GM12864 (cell line): ENCODE measurements around the gene SPEG.

Experiments
- DNase-seq: peaks from one replicate; pipeline ENCODE4 v3.0.0-alpha.2; 2011; ENCODE audit warnings: low read depth
- H3K4me3 ChIP-seq: 2 replicates; pipeline ENCODE4 v1.5.1; 2011; ENCODE audit warnings: mild to moderate bottlenecking, low read depth, low read length, control low read depth
- CTCF ChIP-seq: IDR thresholded peaks from 2 replicates; pipeline ENCODE4 v1.5.1; 2011; ENCODE audit warnings: low read depth, mild to moderate bottlenecking, moderate library complexity, low read length, control low read depth, inconsistent platforms; ENCODE audit errors: missing control alignments

Gene SPEG

GRCh38 chr2:219512524-219513216 is 78.0 kb downstream of the SPEG start:
- no peak for DNase-seq
- no peak for TF ChIP-seq CTCF
- H3K4me3 ChIP-seq, result no peak overlapping the region

DNA sequence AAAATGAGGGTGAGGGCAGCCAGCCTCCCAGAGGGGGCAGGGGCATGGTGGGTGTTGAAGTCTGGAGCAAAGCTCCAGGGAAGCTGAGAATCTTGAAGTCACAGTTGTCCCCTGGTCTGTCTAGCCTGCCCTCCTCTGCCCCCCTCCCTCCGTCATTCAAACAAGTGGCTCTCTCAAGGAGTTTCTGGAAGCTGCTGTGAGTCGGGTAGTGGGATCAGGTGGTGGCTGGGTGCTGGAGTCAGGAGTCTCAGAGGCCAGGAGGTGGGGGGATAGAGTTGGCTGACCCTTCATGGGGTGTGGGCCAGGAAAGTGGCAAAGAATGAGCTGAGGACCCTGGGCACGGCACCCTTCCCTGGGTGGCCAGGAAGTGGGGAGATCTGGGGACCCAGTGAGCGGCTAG is 79.1 kb downstream of the SPEG start:
- TF ChIP-seq CTCF, result no peak

GRCh38 chr2:219514196-219514761 is 79.6 kb downstream of the SPEG start, which contains the start of gene ASIC4:
Gene ASIC4 (plus strand): TSS chr2:219514482. CDS start chr2:219514725, 243 bp downstream.
- DNase-seq, result no peak
- no peak for TF ChIP-seq CTCF
- no peak within 1 kb of the TSS for H3K4me3 ChIP-seq

More for the DNA sequence above, 79.1 kb downstream of the SPEG start:
- DNase-seq, result no peak
- H3K4me3 ChIP-seq, result no peak overlapping the region

GRCh38 chr2:219514836-219515235 is 80.2 kb downstream of the SPEG start:
- no peak overlapping the region for H3K4me3 ChIP-seq
- DNase-seq, result no peak
- TF ChIP-seq CTCF, result no peak

DNA sequence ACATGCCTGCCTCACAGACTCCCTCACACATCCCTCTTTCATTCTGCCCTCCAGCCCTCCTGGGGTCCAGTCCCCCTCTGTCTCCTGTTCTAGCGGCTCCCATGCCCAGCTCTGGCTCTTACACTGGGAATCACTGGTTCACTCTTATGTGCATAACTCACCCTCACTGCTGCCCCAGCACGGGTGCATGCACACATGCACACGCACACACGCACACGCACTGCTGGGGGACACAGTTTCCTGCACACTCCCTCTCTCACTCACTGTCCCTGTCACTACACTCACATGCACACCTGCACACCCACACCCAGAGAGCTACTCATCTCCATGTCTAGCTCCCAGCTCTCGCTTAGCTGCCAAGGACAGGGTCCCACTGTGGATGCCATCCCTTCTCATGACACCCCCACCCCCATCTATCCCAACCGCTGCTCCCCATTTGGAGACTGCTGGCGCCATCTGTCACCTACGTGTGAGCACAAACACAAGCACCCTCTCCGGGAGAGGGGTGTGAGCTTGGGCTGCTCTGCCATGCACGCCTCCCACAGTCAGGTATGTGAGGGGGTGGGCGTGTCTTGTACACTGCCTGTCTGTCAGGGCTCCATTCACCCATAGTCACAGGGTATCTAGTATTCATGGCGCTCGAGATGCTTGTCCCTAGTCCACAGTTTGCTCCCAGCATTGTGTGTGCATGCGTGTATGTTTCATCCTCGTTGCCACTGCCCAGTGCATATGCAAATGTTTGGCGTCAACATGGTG is 81.4 kb downstream of the SPEG start:
- H3K4me3 ChIP-seq, result no peak overlapping the region
- no peak for DNase-seq
- no peak for TF ChIP-seq CTCF

DNA sequence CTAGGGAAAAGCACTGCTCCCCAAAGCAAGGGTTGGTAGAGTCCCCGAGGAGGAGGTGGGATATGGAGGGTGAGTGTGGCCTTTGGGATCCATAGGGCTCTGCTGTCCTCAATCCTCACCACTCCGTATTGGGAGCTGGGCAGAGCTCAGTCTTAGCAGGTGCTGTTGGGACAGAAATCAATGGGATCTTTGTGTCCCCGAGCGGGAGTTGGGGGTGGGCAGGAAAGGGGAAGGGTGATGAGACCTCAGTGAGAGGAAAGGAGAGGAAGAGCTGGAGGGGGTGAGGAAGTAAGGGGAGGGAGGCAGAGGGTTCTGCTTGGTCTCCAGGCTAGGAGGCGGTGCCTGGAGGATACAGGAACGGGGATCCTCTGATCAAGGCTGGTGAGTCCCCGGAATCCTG is 82.2 kb downstream of the SPEG start:
- H3K4me3 ChIP-seq, result no peak overlapping the region
- TF ChIP-seq CTCF, result no peak

More for the DNA sequence above, 82.2 kb downstream of the SPEG start:
- no peak for DNase-seq
